ENCODE data around the gene EFS.
"Not testable (repeated sequence)": the region's sequence is repeated elsewhere in the genome, so short reads cannot be mapped to it uniquely, and the experiment has no call there.

EFS gene

DNA sequence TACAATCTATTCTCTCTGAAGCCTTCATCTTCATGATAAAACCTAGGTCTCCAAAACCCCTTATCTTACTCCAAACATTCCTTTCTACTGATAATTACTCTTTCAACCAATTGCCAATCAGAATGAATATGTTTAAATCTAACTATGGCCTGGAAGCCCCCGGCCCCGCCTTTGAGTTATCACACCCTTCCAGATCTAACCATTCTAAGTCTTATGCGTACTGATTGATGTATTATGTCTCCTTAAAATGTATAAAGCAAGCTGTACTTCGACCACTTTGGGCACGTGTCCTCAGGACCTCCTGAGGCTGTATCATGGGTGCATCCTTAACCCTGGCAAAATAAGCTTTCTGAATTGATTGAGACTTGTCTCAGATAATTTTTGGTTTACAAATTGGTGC, 29.3 kb downstream of the EFS start:
- no peak overlapping the region for H2AFZ ChIP-seq (ENCODE audit: low read depth, low read length)
- H3K4me1 ChIP-seq (ENCODE audit: insufficient read depth, low read length) = no peaks in the 10 kb centered on the region
- no peak overlapping the region for H3K4me3 ChIP-seq (ENCODE audit: low read depth in 1 of 2, low read length in 2 of 2)
- TF ChIP-seq EZH2 (IDR thresholded peaks at IDR 0.05; ENCODE audit: borderline replicate concordance, low read depth, low read length, severe bottlenecking) = no peak
- TF ChIP-seq, protein P1, sequence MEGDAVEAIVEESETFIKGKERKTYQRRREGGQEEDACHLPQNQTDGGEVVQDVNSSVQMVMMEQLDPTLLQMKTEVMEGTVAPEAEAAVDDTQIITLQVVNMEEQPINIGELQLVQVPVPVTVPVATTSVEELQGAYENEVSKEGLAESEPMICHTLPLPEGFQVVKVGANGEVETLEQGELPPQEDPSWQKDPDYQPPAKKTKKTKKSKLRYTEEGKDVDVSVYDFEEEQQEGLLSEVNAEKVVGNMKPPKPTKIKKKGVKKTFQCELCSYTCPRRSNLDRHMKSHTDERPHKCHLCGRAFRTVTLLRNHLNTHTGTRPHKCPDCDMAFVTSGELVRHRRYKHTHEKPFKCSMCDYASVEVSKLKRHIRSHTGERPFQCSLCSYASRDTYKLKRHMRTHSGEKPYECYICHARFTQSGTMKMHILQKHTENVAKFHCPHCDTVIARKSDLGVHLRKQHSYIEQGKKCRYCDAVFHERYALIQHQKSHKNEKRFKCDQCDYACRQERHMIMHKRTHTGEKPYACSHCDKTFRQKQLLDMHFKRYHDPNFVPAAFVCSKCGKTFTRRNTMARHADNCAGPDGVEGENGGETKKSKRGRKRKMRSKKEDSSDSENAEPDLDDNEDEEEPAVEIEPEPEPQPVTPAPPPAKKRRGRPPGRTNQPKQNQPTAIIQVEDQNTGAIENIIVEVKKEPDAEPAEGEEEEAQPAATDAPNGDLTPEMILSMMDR (IDR thresholded peaks at IDR 0.05; ENCODE audit: borderline replicate concordance, extremely low read depth, low read length, poor library complexity, severe bottlenecking) = no peak
- no peak overlapping the region for H3K9ac ChIP-seq (ENCODE audit: low read depth, low read length)
- H4K20me1 ChIP-seq (ENCODE audit: insufficient read depth, low read length) = no peaks in the 10 kb centered on the region
- H3K79me2 ChIP-seq (ENCODE audit: insufficient read depth, low read length) = no peaks in the 10 kb centered on the region
- ATAC-seq (ENCODE audit: insufficient read depth, low read depth) (no peak), DNase-seq (no peak)
- no peak overlapping the region for H3K4me2 ChIP-seq (ENCODE audit: insufficient read depth, low read length)
- H3K27me3 ChIP-seq (ENCODE audit: insufficient read depth, low read length, poor library complexity) = no peaks in the 10 kb centered on the region
- H3K36me3 ChIP-seq (ENCODE audit: insufficient read depth, low read length) = no peaks in the 10 kb centered on the region
- no peak overlapping the region for H3K27ac ChIP-seq (ENCODE audit: low read length)
- peaks cover 16% of the 10 kb centered on the region for H3K9me3 ChIP-seq (ENCODE audit: insufficient read depth, low read length, severe bottlenecking)

DNA sequence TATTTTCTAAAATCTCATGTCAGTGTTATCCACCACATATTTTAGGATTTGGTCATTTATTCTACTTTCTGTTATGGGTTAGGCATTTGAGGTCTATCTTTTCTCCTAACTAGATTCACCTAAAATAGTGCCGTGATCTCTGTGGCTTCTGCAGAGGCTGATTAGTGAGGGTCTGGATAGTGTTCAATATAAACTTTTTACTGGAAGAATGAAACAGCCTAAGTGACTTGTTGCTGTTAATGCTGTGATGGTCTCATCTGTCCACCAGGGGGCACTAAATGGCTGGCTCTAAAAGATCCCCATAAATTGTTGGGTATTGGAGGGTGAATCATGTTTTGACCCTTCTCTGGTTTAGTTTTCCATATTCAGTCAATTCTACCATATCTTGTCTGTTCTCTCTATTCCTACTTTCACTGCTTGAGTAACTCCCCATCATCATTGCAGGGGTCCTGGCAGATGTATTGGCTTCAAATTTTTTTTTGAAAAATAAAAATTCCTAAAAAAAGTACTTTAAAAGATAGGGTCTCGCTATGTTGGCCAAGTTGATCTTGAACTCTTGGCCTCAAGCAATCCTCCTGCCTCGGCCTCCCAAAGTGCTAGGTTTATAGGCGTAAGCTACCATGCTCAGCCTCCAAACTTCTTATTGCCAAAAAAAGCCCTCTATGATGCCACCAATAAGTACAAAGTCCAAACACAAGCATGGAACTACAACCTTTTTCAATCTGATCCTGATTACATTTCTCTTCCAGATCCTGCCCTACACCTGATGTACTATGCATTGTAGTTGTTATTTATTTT, 36.8 kb downstream of the EFS start:
- TF ChIP-seq, protein P1 (IDR thresholded peaks at IDR 0.05; ENCODE audit: borderline replicate concordance, extremely low read depth, low read length, poor library complexity, severe bottlenecking) = peak; percentile 90
- TF ChIP-seq EZH2 (IDR thresholded peaks at IDR 0.05; ENCODE audit: borderline replicate concordance, low read depth, low read length, severe bottlenecking) = no peak
- H3K4me2 ChIP-seq (ENCODE audit: insufficient read depth, low read length) = no peak overlapping the region
- peaks cover 24% of the 10 kb centered on the region for H3K36me3 ChIP-seq (ENCODE audit: insufficient read depth, low read length)
- H3K9ac ChIP-seq (ENCODE audit: low read depth, low read length) = no peak overlapping the region
- H3K79me2 ChIP-seq (ENCODE audit: insufficient read depth, low read length) = peaks cover 11% of the 10 kb centered on the region
- peak; percentile 81 for ATAC-seq (ENCODE audit: insufficient read depth, low read depth)
- H3K4me3 ChIP-seq (ENCODE audit: low read depth in 1 of 2, low read length in 2 of 2) = no peak overlapping the region
- H3K9me3 ChIP-seq (ENCODE audit: insufficient read depth, low read length, severe bottlenecking) = no peaks in the 10 kb centered on the region
- no peak overlapping the region for H3K27ac ChIP-seq (ENCODE audit: low read length)
- peak; percentile 66 for DNase-seq
- H3K4me1 ChIP-seq (ENCODE audit: insufficient read depth, low read length) = peaks cover 11% of the 10 kb centered on the region
- H4K20me1 ChIP-seq (ENCODE audit: insufficient read depth, low read length) = peaks cover 9% of the 10 kb centered on the region; the same call in 1 of the 2 replicates
- no peak overlapping the region for H2AFZ ChIP-seq (ENCODE audit: low read depth, low read length)
- no peaks in the 10 kb centered on the region for H3K27me3 ChIP-seq (ENCODE audit: insufficient read depth, low read length, poor library complexity)

DNA sequence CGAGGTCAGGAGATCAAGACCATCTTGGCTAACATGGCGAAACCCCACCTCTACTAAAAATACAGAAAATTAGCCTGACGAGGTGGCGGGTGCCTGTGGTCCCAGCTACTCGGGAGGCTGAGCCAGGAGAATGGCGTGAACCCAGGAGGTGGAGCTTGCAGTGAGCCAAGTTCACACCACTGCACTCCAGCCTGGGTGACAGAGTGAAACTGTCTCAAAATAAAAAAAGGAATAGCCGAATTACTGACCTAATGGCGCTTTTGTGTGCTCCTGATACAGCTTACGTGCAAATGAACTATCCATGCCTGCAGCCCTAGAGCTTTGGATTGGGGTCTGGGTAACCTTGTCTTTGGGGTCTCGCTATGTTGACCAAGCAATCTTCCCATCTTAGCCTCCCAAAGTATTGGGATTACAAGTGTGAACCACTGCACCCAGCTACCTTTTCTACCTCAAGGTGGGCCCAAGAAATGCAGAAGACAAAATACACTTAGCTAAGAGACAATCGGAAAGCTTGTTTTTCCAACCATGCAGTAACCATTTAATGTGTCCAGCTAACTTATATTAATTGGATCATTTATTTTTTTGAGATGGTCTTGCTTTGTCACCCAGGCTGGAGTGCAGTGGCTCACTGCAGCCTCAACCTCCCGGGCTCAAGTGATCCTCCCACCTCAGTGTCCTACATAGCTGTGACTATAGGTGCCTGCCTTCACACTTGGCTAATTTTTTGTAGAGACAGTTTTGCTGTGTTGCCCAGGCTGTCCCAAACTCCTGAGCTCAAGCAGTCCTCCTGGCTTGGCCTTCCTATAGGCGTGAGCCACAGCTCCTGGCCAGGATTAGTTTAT, 38.3 kb downstream of the EFS start:
- H3K4me3 ChIP-seq (ENCODE audit: low read depth in 1 of 2, low read length in 2 of 2) = no peak overlapping the region
- H3K4me2 ChIP-seq (ENCODE audit: insufficient read depth, low read length) = no peak overlapping the region
- no peaks in the 10 kb centered on the region for H3K27me3 ChIP-seq (ENCODE audit: insufficient read depth, low read length, poor library complexity)
- peaks cover 36% of the 10 kb centered on the region for H3K36me3 ChIP-seq (ENCODE audit: insufficient read depth, low read length)
- H4K20me1 ChIP-seq (ENCODE audit: insufficient read depth, low read length) = peaks cover 22% of the 10 kb centered on the region
- DNase-seq = no peak
- H3K27ac ChIP-seq (ENCODE audit: low read length) = no peak overlapping the region
- no peak overlapping the region for H2AFZ ChIP-seq (ENCODE audit: low read depth, low read length)
- peaks cover 21% of the 10 kb centered on the region for H3K4me1 ChIP-seq (ENCODE audit: insufficient read depth, low read length)
- H3K79me2 ChIP-seq (ENCODE audit: insufficient read depth, low read length) = peaks cover 26% of the 10 kb centered on the region
- H3K9ac ChIP-seq (ENCODE audit: low read depth, low read length) = no peak overlapping the region
- peak; percentile 17; the same call in 1 of the 3 replicates for ATAC-seq (ENCODE audit: insufficient read depth, low read depth)
- TF ChIP-seq, protein P1 (IDR thresholded peaks at IDR 0.05; ENCODE audit: borderline replicate concordance, extremely low read depth, low read length, poor library complexity, severe bottlenecking) = peak; percentile 13
- no peak for TF ChIP-seq EZH2 (IDR thresholded peaks at IDR 0.05; ENCODE audit: borderline replicate concordance, low read depth, low read length, severe bottlenecking)
- no peaks in the 10 kb centered on the region for H3K9me3 ChIP-seq (ENCODE audit: insufficient read depth, low read length, severe bottlenecking)

DNA sequence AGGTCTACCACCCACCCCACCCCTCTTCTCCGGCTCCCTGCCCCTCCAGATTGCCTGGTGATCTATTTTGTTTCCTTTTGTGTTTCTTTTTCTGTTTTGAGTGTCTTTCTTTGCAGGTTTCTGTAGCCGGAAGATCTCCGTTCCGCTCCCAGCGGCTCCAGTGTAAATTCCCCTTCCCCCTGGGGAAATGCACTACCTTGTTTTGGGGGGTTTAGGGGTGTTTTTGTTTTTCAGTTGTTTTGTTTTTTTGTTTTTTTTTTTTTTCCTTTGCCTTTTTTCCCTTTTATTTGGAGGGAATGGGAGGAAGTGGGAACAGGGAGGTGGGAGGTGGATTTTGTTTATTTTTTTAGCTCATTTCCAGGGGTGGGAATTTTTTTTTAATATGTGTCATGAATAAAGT, 39.2 kb downstream of the EFS start:
- not testable (repeated sequence) for H3K27me3 ChIP-seq (ENCODE audit: insufficient read depth, low read length, poor library complexity); H3K27ac ChIP-seq (ENCODE audit: low read length); ATAC-seq (ENCODE audit: insufficient read depth, low read depth); H3K4me3 ChIP-seq (ENCODE audit: low read depth in 1 of 2, low read length in 2 of 2); H3K9me3 ChIP-seq (ENCODE audit: insufficient read depth, low read length, severe bottlenecking); H3K4me2 ChIP-seq (ENCODE audit: insufficient read depth, low read length); H3K9ac ChIP-seq (ENCODE audit: low read depth, low read length); DNase-seq; H2AFZ ChIP-seq (ENCODE audit: low read depth, low read length)
- Histone ChIP-seq H3K36me3 (ENCODE audit: insufficient read depth, low read length) (peaks cover 36% of the 10 kb centered on the region), H4K20me1 (ENCODE audit: insufficient read depth, low read length) (peaks cover 22% of the 10 kb centered on the region), H3K4me1 (ENCODE audit: insufficient read depth, low read length) (peaks cover 21% of the 10 kb centered on the region), H3K79me2 (ENCODE audit: insufficient read depth, low read length) (peaks cover 28% of the 10 kb centered on the region)
